SK-N-SH (cell line): Measurements from ENCODE around the gene SH3RF2. TPM values are rescaled to one million over a fixed set of nuclear protein-coding genes. Genes with fewer than 3 reads are reported as not detected.

ENCODE experiments used
- CTCF ChIA-PET: fragments of 300-600, 350-600 bp; formaldehyde crosslinking; extraction: SDS; loops from one replicate; lab custom pipeline; 2021; lab: Yijun Ruan, JAX
- POLR2A ChIA-PET: fragments of 350-600 bp; sonication (Branson Sonifier 250); formaldehyde crosslinking; extraction: SDS; loops from one replicate; lab custom pipeline; 2020; ENCODE audit warnings: antibody characterized with exemption, inconsistent platforms; lab: Yijun Ruan, JAX
- DNase-seq: peaks from one replicate; pipeline ENCODE4 v3.0.0; 2012
- H2AFZ ChIP-seq: fragments of 200-600 bp; sonication (generic); 2 replicates; pipeline ENCODE4 v1.8.1; 2016; ENCODE audit warnings: antibody characterized with exemption, mild to moderate bottlenecking, low read depth
- H3F3A ChIP-seq: fragments of 200-600 bp; sonication (generic); replicated peaks from 2 replicates; pipeline ENCODE3; 2016; ENCODE audit warnings: antibody characterized with exemption, mild to moderate bottlenecking; ENCODE audit not compliant: insufficient read depth
- H3K27ac ChIP-seq, 2 experiments: fragments of 200-500 bp in 1 of 2; fragments of 200-600 bp in 1 of 2; sonication (Bioruptor generic) in 1 of 2; sonication (generic), shearing (Covaris generic) in 1 of 2; 2 replicates each; pipeline versions ENCODE4 v1.5.1 to v1.6.1; 2014 to 2016; ENCODE audit warnings: low read depth in 2 of 2, inconsistent platforms in 1 of 2, low read length in 1 of 2, mild to moderate bottlenecking in 1 of 2, mixed read lengths in 1 of 2
- H3K27me3 ChIP-seq: fragments of 200-600 bp; sonication (generic), shearing (Covaris generic); 2 replicates; pipeline ENCODE4 v1.6.1; 2016; ENCODE audit warnings: mixed run types; ENCODE audit not compliant: insufficient read depth
- H3K36me3 ChIP-seq, 2 experiments: fragments of 200-500 bp in 1 of 2; fragments of 200-600 bp in 1 of 2; sonication (Bioruptor generic) in 1 of 2; sonication (generic) in 1 of 2; replicated peaks in 1 of 2; 2 replicates each; pipeline versions ENCODE3 to v1.5.1; 2014 to 2016; ENCODE audit warnings: low read length in 1 of 2, mild to moderate bottlenecking in 1 of 2; ENCODE audit not compliant: insufficient read depth in 2 of 2, control insufficient read depth in 1 of 2
- H3K4me1 ChIP-seq, 2 experiments: fragments of 200-500 bp in 1 of 2; fragments of 200-600 bp in 1 of 2; sonication (Bioruptor generic) in 1 of 2; sonication (generic), shearing (Covaris generic) in 1 of 2; 2 replicates each; pipeline versions ENCODE4 v1.5.1 to v1.6.1; 2014 to 2016; ENCODE audit warnings: low read depth in 1 of 2, low read length in 1 of 2, mixed run types in 1 of 2; ENCODE audit not compliant: insufficient read depth in 2 of 2, control insufficient read depth in 1 of 2
- H3K4me2 ChIP-seq: fragments of 200-600 bp; sonication (generic), shearing (Covaris generic); 2 replicates; pipeline ENCODE4 v1.6.1; 2017; ENCODE audit warnings: mixed run types
- H3K4me3 ChIP-seq, 2 experiments: fragments of 200-500 bp in 1 of 2; fragments of 200-600 bp in 1 of 2; sonication (Bioruptor generic) in 1 of 2; sonication (generic), shearing (Covaris generic) in 1 of 2; 2 replicates each; pipeline versions ENCODE4 v1.5.1 to v1.8.1; 2014 to 2016; ENCODE audit warnings: low read depth in 2 of 2, inconsistent platforms in 1 of 2, low read length in 1 of 2, mild to moderate bottlenecking in 1 of 2, mixed read lengths in 1 of 2, moderate library complexity in 1 of 2
- H3K79me2 ChIP-seq: fragments of 200-600 bp; sonication (generic); 2 replicates; pipeline ENCODE4 v1.8.1; 2017; ENCODE audit warnings: mild to moderate bottlenecking; ENCODE audit not compliant: insufficient read depth
- H3K9ac ChIP-seq: fragments of 200-600 bp; sonication (generic); 2 replicates; pipeline ENCODE4 v1.6.1; 2017; ENCODE audit warnings: mixed run types
- H3K9me2 ChIP-seq: fragments of 200-600 bp; sonication (generic); 2 replicates; pipeline ENCODE4 v1.6.1; 2017; ENCODE audit warnings: mixed run types
- H3K9me3 ChIP-seq: fragments of 200-600 bp; sonication (generic); 2 replicates; pipeline ENCODE4 v1.6.1; 2017; ENCODE audit warnings: mixed run types, mild to moderate bottlenecking, moderate library complexity
- H4K20me1 ChIP-seq: fragments of 200-600 bp; sonication (generic); 2 replicates; pipeline ENCODE4 v1.6.1; 2017; ENCODE audit warnings: mild to moderate bottlenecking, mixed run types; ENCODE audit not compliant: insufficient read depth
- CHD2 ChIP-seq: fragments of 150-350 bp; IDR thresholded peaks from 2 replicates; pipeline ENCODE4 v1.6.1; 2018; ENCODE audit warnings: low read length; ENCODE audit not compliant: partially characterized antibody
- EP300 ChIP-seq, 2 experiments: IDR thresholded peaks; 2 replicates each; pipeline versions ENCODE4 v1.4.0 to v1.6.1; 2012; ENCODE audit warnings: borderline replicate concordance in 1 of 2, low read depth in 1 of 2, low read length in 1 of 2
- FOSL2 ChIP-seq: IDR thresholded peaks from 2 replicates; pipeline ENCODE4 v1.4.0; 2012; ENCODE audit warnings: low read depth, mild to moderate bottlenecking, moderate library complexity, borderline replicate concordance
- FOXJ3 ChIP-seq: sonication (generic); formaldehyde crosslinking; IDR thresholded peaks from 2 replicates; pipeline ENCODE4 v1.5.1; 2020; ENCODE audit warnings: mild to moderate bottlenecking, missing genetic modification reagents
- GABPA ChIP-seq: IDR thresholded peaks from 2 replicates; pipeline ENCODE4 v1.4.0; 2012; ENCODE audit warnings: low read depth, mild to moderate bottlenecking
- IRF3 ChIP-seq: fragments of 150-350 bp; IDR thresholded peaks from 2 replicates; pipeline ENCODE4 v1.6.1; 2016; ENCODE audit warnings: mild to moderate bottlenecking, low read depth, low read length
- MEF2A ChIP-seq: IDR thresholded peaks from 2 replicates; pipeline ENCODE4 v1.4.0; 2012; ENCODE audit warnings: low read depth, borderline replicate concordance
- MXI1 ChIP-seq: IDR thresholded peaks from 2 replicates; pipeline ENCODE4 v1.6.1; 2012; ENCODE audit warnings: mild to moderate bottlenecking, low read depth, low read length, improper control_type of control experiment
- NFIC ChIP-seq: IDR thresholded peaks from 2 replicates; pipeline ENCODE4 v1.4.0; 2012; ENCODE audit warnings: borderline replicate concordance
- NRF1 ChIP-seq: IDR thresholded peaks from 2 replicates; pipeline ENCODE4 v1.6.1; 2012; ENCODE audit warnings: low read depth, mild to moderate bottlenecking, low read length
- PBX3 ChIP-seq: IDR thresholded peaks from 2 replicates; pipeline ENCODE4; 2012
- POLR2AphosphoS5 ChIP-seq: IDR thresholded peaks from 2 replicates; pipeline ENCODE4 v1.6.1; 2012; ENCODE audit warnings: low read depth, low read length
- RAD21 ChIP-seq: IDR thresholded peaks from 2 replicates; pipeline ENCODE4 v1.6.1; 2012; ENCODE audit warnings: mild to moderate bottlenecking, low read length
- RFX5 ChIP-seq: IDR thresholded peaks from 2 replicates; pipeline ENCODE4 v1.6.1; 2012; ENCODE audit warnings: mild to moderate bottlenecking, improper control_type of control experiment, low read length
- RXRA ChIP-seq: IDR thresholded peaks from 2 replicates; pipeline ENCODE4 v1.4.0; 2012; ENCODE audit warnings: low read depth, mild to moderate bottlenecking, borderline replicate concordance
- SIN3A ChIP-seq: IDR thresholded peaks from 2 replicates; pipeline ENCODE4 v1.6.1; 2012; ENCODE audit warnings: low read depth, mild to moderate bottlenecking, low read length, moderate library complexity, borderline replicate concordance
- SMC3 ChIP-seq: IDR thresholded peaks from 2 replicates; pipeline ENCODE4 v1.6.1; 2012; ENCODE audit warnings: low read depth, low read length, improper control_type of control experiment
- TAF1 ChIP-seq: IDR thresholded peaks from 2 replicates; pipeline ENCODE4 v1.6.1; 2012; ENCODE audit warnings: low read depth, mild to moderate bottlenecking, low read length, moderate library complexity, borderline replicate concordance
- TEAD4 ChIP-seq: IDR thresholded peaks from 2 replicates; pipeline ENCODE4 v1.4.0; 2012; ENCODE audit warnings: mild to moderate bottlenecking, borderline replicate concordance; ENCODE audit not compliant: insufficient read depth
- USF1 ChIP-seq: IDR thresholded peaks from 2 replicates; pipeline ENCODE4 v1.4.0; 2012; ENCODE audit warnings: low read depth, borderline replicate concordance
- WGBS: methylation state at CpG from one replicate; pipeline ENCODE4 v1.1.6; 2017; ENCODE audit warnings: low lambda C conversion rate; 5-methylcytosine and 5-hydroxymethylcytosine counted together
- polyA plus RNA-seq, 3 experiments: library from polyadenylated mRNA; depleted of rRNA; stranded (reverse); fragments of >200 nt; gene quantifications; 2 replicates each; pipeline ENCODE4 v1.2.3, GENCODE V29; 2012

Gene SH3RF2
- polyA plus RNA-seq, 1 of the 3 experiments (the other 2 are of a cell fraction), result 0.87 TPM

- no peaks in the 10 kb centered on the region for H3F3A ChIP-seq
- no peaks in the 10 kb centered on the region; the same call in 1 of the 2 replicates for H3K9me3 ChIP-seq
- ChIA-PET CTCF (interaction anchor here (1.1 kb wide), 1 partner anchor 21 kb away, joined by 3 read pairs; no protein-coding TSS in a partner anchor), POLR2A (no interaction called here)
- no peak for DNase-seq
- H3K9ac ChIP-seq, result no peak overlapping the region
- TF ChIP-seq RFX5 (no peak), TEAD4 (no peak), MXI1 (no peak), NFIC (no peak), SIN3A (no peak), GABPA (no peak), POLR2AphosphoS5 (no peak), FOXJ3 (no peak), TAF1 (no peak), RXRA (no peak), SMC3 (no peak), NRF1 (no peak), MEF2A (no peak), IRF3 (no peak), EP300 (IDR thresholded peaks at IDR 0.05; ENCODE audit: borderline replicate concordance in 1 of 2, low read depth in 1 of 2, low read length in 1 of 2) (no peak), FOSL2 (no peak), CHD2 (no peak), RAD21 (no peak), USF1 (no peak), PBX3 (no peak)
- H4K20me1 ChIP-seq, result no peaks in the 10 kb centered on the region
- H3K4me2 ChIP-seq, result no peak overlapping the region
- H3K9me2 ChIP-seq, result no peaks in the 10 kb centered on the region
- H2AFZ ChIP-seq, result no peak overlapping the region
- no peaks in the 10 kb centered on the region for H3K36me3 ChIP-seq
- H3K4me1 ChIP-seq, result no peaks in the 10 kb centered on the region; a peak in 1 of 4 replicates
- no peak overlapping the region for H3K4me3 ChIP-seq
- H3K27me3 ChIP-seq, result no peaks in the 10 kb centered on the region
- H3K79me2 ChIP-seq, result no peaks in the 10 kb centered on the region
- WGBS, result 49% methylated on average over 2 of the region's 2 CpGs
- H3K27ac ChIP-seq, result no peak overlapping the region
Measured at GRCh38 chr5:146020100-146020499, 83.7 kb downstream of the SH3RF2 start.
